BJ (cell line): ENCODE results near the gene LRRN1. TPM values are rescaled to one million over a fixed set of nuclear protein-coding genes. Genes with fewer than 3 reads are reported as not detected.

Experiments used
- CTCF ChIA-PET: fragments of 350-600 bp; formaldehyde crosslinking; extraction: SDS; loops from one replicate; lab custom pipeline; 2021; ENCODE audit warnings: antibody characterized with exemption, inconsistent platforms; lab: Yijun Ruan, JAX
- POLR2A ChIA-PET: fragments of 300-600 bp; sonication (Branson Sonifier 250); formaldehyde crosslinking; extraction: SDS; loops from one replicate; lab custom pipeline; 2021; ENCODE audit warnings: antibody characterized with exemption; lab: Charles Lee
- DNase-seq: peaks from one replicate; pipeline ENCODE4 v3.0.0-alpha.2; 2011; ENCODE audit warnings: low read depth
- H3K27me3 ChIP-seq: 2 replicates; pipeline ENCODE4 v1.6.0; 2011; ENCODE audit warnings: low read length; ENCODE audit not compliant: control insufficient read depth, insufficient read depth
- H3K36me3 ChIP-seq: 2 replicates; pipeline ENCODE4 v1.5.1; 2011; ENCODE audit warnings: low read length; ENCODE audit not compliant: control insufficient read depth, insufficient read depth
- H3K4me3 ChIP-seq: 2 replicates; pipeline ENCODE4 v1.5.1; 2011; ENCODE audit warnings: low read depth, mild to moderate bottlenecking, control low read depth, low read length
- CTCF ChIP-seq: IDR thresholded peaks from 2 replicates; pipeline ENCODE4 v1.5.1; 2011; ENCODE audit warnings: low read depth, mild to moderate bottlenecking, control low read depth, inconsistent platforms, low read length, moderate library complexity; ENCODE audit not compliant: insufficient read depth
- polyA plus RNA-seq: library from polyadenylated mRNA; depleted of rRNA; stranded (reverse); fragments of >200 nt; gene quantifications from 2 replicates; pipeline ENCODE4 v1.2.3, GENCODE V29; 2011

The LRRN1 gene
- polyA plus RNA-seq, 1 experiment = not detected

GRCh38 chr3:3798631-3799113, 559 bp upstream of the LRRN1 start:
- Histone ChIP-seq H3K27me3 (peaks cover 2% of the 10 kb centered on the region; the same call in 1 of the 2 replicates), H3K36me3 (no peaks in the 10 kb centered on the region), H3K4me3 (peak overlapping the region; percentile 4; the same call in 1 of the 2 replicates)
- TF ChIP-seq CTCF = no peak
- ChIA-PET CTCF (no interaction called here), POLR2A (no interaction called here)
- DNase-seq = no peak

GRCh38 chr3:3800080-3800455, 837 bp downstream of the LRRN1 start:
- H3K27me3 ChIP-seq = peaks cover 2% of the 10 kb centered on the region; the same call in 1 of the 2 replicates
- H3K36me3 ChIP-seq = no peaks in the 10 kb centered on the region
- POLR2A ChIA-PET = no interaction called here
- no peak for TF ChIP-seq CTCF
- DNase-seq = no peak
- H3K4me3 ChIP-seq = no peak overlapping the region
- CTCF ChIA-PET = no interaction called here

GRCh38 chr3:3800685-3801493, 1.7 kb downstream of the LRRN1 start:
- TF ChIP-seq CTCF = no peak
- no peaks in the 10 kb centered on the region for H3K36me3 ChIP-seq
- ChIA-PET CTCF (no interaction called here), POLR2A (no interaction called here)
- DNase-seq = no peak
- H3K4me3 ChIP-seq = no peak overlapping the region
- peaks cover 2% of the 10 kb centered on the region; the same call in 1 of the 2 replicates for H3K27me3 ChIP-seq

- no peaks in the 10 kb centered on the region for H3K36me3 ChIP-seq
- H3K27me3 ChIP-seq = peaks cover 2% of the 10 kb centered on the region; the same call in 1 of the 2 replicates
- no peak overlapping the region for H3K4me3 ChIP-seq
- DNase-seq = no peak
- POLR2A ChIA-PET = no interaction called here
- CTCF ChIA-PET = no interaction called here
- no peak for TF ChIP-seq CTCF
These were observed 2.2 kb downstream of the LRRN1 start for GRCh38 chr3:3801494-3801841.

GRCh38 chr3:3802046-3802445, 2.8 kb downstream of the LRRN1 start:
- no peak for DNase-seq
- Histone ChIP-seq H3K27me3 (peaks cover 2% of the 10 kb centered on the region; the same call in 1 of the 2 replicates), H3K36me3 (no peaks in the 10 kb centered on the region), H3K4me3 (no peak overlapping the region)
- ChIA-PET CTCF (no interaction called here), POLR2A (no interaction called here)
- TF ChIP-seq CTCF = no peak
